ENCODE measurements around the gene MZT1.
"Not testable (repeated sequence)": the region's sequence is repeated elsewhere in the genome, so short reads cannot be mapped to it uniquely, and the experiment has no call there.

The MZT1 gene

DNA sequence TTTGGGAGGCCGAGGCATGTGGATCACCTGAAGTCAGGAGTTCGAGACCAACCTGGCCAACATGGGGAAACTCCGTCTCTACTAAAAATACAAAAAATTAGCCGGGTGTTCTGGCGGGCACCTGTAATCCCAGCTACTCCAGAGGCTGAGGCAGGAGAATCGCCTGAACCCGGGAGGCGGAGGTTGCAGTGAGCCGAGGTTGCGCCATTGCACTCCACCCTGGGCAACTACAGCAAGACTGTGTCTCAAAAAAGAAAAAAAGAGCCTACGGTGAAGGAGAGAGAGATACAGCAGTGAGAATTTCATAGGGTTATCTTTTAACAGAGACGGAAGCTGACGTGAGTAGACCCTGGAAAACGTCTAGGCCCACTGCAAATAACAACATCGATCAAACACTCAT lies 1.2 kb downstream of the MZT1 start:
- not testable (repeated sequence) for H3K9me3 Mint-ChIP-seq; DNase-seq (ENCODE audit: low spot score in 2 of 2); H3K27me3 Mint-ChIP-seq; ATAC-seq (replicated peaks; ENCODE audit: extremely low read depth, poor library complexity, severe bottlenecking)
- Mint-ChIP-seq H3K27ac (ENCODE audit: low read depth) (peak overlapping the region; percentile 85), H3K36me3 (ENCODE audit: insufficient read depth) (peaks cover 19% of the 10 kb centered on the region), H3K4me1 (peaks cover 47% of the 10 kb centered on the region), H3K4me3 (peak overlapping the region; percentile 92)

DNA sequence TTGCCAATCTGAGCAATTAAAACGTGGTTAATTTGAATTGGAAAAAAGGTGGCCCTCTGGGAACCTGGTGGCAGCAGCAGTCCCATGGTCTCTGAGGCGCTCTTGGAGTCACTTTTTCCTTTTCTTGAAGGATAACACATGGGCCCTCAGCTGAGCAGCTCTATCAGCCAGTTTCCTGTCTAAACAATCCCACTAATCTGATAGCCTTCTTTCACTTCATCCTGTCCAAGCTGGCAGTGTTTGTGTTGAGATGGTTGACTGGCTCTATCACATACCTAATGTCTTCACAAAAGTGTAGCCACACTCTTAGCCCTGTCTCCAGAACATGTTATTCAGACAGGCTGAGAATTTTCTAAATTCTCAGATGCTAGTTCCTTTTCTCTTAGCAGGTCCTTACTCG lies 10.7 kb downstream of the MZT1 start:
- H3K27me3 Mint-ChIP-seq: no peaks in the 10 kb centered on the region
- peaks cover 42% of the 10 kb centered on the region for H3K4me1 Mint-ChIP-seq
- H3K27ac Mint-ChIP-seq (ENCODE audit: low read depth): no peak overlapping the region
- peaks cover 31% of the 10 kb centered on the region for H3K36me3 Mint-ChIP-seq (ENCODE audit: insufficient read depth)
- DNase-seq (ENCODE audit: low spot score in 2 of 2) (no peak), ATAC-seq (replicated peaks; ENCODE audit: extremely low read depth, poor library complexity, severe bottlenecking) (no peak)
- H3K9me3 Mint-ChIP-seq: peaks cover 6% of the 10 kb centered on the region
- H3K4me3 Mint-ChIP-seq: no peak overlapping the region

DNA sequence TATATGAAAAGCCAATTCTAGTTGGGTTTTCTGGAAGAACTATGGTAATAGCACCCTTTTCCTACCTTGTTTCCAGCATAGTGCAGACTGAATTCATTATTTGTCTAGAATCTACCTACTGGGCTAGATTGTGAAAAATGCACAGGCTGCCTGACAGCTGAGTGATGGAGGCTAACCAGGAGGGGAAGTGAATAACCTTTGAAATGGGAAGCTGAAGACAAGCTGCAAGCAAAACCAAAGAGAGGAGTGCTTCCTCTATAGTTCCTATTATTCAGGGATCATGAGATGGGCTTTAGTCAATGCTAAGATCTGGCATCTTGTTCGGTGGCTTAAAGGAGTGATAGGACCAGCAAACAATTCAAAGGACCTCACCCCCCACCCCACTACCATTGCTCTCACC lies 26.9 kb downstream of the MZT1 start:
- Mint-ChIP-seq H3K4me3 (no peak overlapping the region), H3K27me3 (peaks cover 5% of the 10 kb centered on the region), H3K27ac (ENCODE audit: low read depth) (no peak overlapping the region), H3K36me3 (ENCODE audit: insufficient read depth) (no peaks in the 10 kb centered on the region), H3K4me1 (no peaks in the 10 kb centered on the region), H3K9me3 (no peaks in the 10 kb centered on the region)
- ATAC-seq (replicated peaks; ENCODE audit: extremely low read depth, poor library complexity, severe bottlenecking) (no peak), DNase-seq (ENCODE audit: low spot score in 2 of 2) (no peak)

DNA sequence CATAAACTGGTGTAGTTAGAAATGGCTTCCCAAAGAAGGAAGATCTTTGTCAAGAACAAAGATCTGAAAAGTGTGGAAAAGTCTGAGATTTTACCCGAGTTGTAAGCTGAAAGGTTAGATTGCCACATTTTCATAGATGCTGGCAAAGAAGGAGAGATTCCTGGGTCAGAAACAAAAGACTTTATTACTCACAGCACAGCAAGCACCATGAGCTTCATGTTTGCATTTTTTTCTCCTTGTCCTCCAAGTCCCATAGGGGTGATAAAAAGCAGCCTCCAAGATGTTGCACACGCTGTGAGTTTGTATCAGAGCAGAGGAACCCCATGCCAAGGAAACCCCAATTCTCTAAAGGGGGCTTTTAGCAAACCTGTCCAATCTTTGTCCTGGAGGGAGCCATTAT lies 29.3 kb downstream of the MZT1 start:
- Mint-ChIP-seq H3K4me3 (no peak overlapping the region), H3K27me3 (peaks cover 20% of the 10 kb centered on the region)

DNA sequence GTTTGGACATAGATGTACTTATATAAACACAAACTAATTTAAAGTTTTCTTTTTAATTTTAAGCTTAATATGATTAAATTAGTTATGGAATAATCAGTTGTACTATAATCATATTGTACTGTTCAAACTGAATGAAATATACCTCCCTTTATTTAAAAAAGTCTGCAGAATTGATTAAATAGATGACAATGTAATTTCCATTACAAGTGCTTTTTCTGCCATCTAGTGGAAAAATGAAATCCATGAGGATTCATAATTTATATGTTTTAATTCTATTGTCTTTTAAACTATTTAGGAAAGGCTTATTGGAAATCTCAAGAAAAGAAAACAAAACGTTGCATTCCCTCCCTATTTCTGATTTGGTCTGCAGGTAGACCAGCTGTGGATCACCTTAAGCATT lies 30.9 kb downstream of the MZT1 start:
- Mint-ChIP-seq H3K4me3 (no peak overlapping the region), H3K27me3 (peaks cover 36% of the 10 kb centered on the region), H3K36me3 (ENCODE audit: insufficient read depth) (no peaks in the 10 kb centered on the region), H3K4me1 (no peaks in the 10 kb centered on the region), H3K9me3 (no peaks in the 10 kb centered on the region), H3K27ac (ENCODE audit: low read depth) (no peak overlapping the region)
- ATAC-seq (replicated peaks; ENCODE audit: extremely low read depth, poor library complexity, severe bottlenecking) (no peak), DNase-seq (ENCODE audit: low spot score in 2 of 2) (no peak)

More for the DNA sequence above, 29.3 kb downstream of the MZT1 start:
- Mint-ChIP-seq H3K4me1 (no peaks in the 10 kb centered on the region), H3K9me3 (no peaks in the 10 kb centered on the region), H3K27ac (ENCODE audit: low read depth) (no peak overlapping the region), H3K36me3 (ENCODE audit: insufficient read depth) (no peaks in the 10 kb centered on the region)
- DNase-seq (ENCODE audit: low spot score in 2 of 2): no peak
- no peak for ATAC-seq (replicated peaks; ENCODE audit: extremely low read depth, poor library complexity, severe bottlenecking)

DNA sequence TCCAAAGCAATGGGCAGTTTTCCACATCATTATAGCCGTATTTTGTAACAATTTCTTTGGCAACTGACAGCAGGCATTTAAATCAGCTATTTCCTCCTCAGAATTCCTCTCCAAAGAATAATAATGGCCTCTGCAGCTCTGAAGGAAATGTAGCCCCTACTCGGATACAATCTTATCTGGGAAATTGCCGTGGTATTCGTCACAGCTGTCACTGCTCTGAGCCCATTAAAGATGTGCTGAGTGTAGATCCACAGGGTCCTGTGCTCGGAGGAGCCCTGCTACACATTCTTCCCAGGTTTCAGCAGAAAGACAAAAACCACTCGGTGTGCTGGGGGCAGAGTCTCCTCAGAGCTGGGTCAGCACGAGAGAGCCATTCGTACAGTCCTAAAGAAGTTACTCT lies 33.1 kb downstream of the MZT1 start:
- peaks cover 57% of the 10 kb centered on the region for H3K27me3 Mint-ChIP-seq
- ATAC-seq (replicated peaks; ENCODE audit: extremely low read depth, poor library complexity, severe bottlenecking) (no peak), DNase-seq (ENCODE audit: low spot score in 2 of 2) (no peak)

DNA sequence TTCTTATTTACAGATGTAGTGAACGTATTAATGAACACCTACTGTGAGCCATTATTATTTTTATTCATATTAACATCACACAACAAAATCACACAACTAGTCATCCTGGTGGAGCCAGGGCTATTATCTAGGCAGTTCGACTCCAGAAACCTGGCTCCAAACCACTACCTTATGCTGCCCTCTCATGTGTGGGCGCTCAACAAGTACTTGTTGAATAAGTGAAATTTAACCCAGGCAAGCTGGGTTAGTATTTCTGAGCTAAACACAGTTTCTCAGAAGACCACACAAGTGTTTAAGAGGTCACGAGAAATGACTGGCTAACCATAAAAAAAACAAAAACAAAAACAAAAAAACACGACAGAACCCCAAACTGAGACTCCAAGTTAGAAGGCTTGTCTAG lies 33.6 kb downstream of the MZT1 start:
- Mint-ChIP-seq H3K4me3 (no peak overlapping the region), H3K27me3 (peaks cover 61% of the 10 kb centered on the region), H3K27ac (ENCODE audit: low read depth) (no peak overlapping the region), H3K4me1 (no peaks in the 10 kb centered on the region), H3K9me3 (no peaks in the 10 kb centered on the region), H3K36me3 (ENCODE audit: insufficient read depth) (no peaks in the 10 kb centered on the region)
- ATAC-seq (replicated peaks; ENCODE audit: extremely low read depth, poor library complexity, severe bottlenecking): no peak
- no peak for DNase-seq (ENCODE audit: low spot score in 2 of 2)

More for the DNA sequence above, 33.1 kb downstream of the MZT1 start:
- Mint-ChIP-seq H3K4me3 (no peak overlapping the region), H3K4me1 (no peaks in the 10 kb centered on the region), H3K36me3 (ENCODE audit: insufficient read depth) (no peaks in the 10 kb centered on the region), H3K9me3 (no peaks in the 10 kb centered on the region), H3K27ac (ENCODE audit: low read depth) (no peak overlapping the region)

DNA sequence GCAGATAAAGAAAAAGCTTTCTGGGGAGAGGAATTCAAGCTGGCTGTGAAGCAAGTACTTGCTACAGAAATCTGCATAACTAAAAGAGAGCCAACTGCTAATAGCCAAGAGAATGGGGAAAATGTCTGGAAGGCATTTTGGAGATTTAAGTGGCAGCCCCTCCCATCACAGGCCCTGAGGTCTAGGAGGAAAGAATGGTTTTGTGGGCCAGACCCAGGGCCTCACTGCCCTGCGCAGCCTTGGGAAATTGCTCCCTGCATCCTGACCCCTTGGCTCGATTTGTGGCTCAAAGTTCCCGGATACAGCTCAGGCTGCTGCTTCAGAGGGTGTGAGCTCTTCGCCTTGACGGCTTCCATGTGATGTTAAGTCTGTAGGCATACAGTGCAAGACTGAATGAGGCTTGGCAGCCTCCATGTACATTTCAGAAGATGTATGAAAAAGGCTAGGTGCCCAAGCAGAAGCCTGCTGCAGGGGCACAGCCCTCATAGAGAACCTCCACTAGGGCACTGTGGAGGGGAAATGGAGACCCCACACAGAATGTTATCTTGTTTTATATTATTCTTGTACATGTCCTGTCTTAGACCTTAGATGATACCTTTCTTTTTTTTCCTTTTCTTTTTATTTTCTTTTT lies 34.4 kb downstream of the MZT1 start:
- DNase-seq (ENCODE audit: low spot score in 2 of 2) (no peak), ATAC-seq (replicated peaks; ENCODE audit: extremely low read depth, poor library complexity, severe bottlenecking) (no peak)
- no peak overlapping the region for H3K27ac Mint-ChIP-seq (ENCODE audit: low read depth)
- H3K4me3 Mint-ChIP-seq: no peak overlapping the region
- H3K9me3 Mint-ChIP-seq: no peaks in the 10 kb centered on the region
- H3K27me3 Mint-ChIP-seq: peaks cover 69% of the 10 kb centered on the region
- no peaks in the 10 kb centered on the region for H3K36me3 Mint-ChIP-seq (ENCODE audit: insufficient read depth)
- H3K4me1 Mint-ChIP-seq: no peaks in the 10 kb centered on the region

DNA sequence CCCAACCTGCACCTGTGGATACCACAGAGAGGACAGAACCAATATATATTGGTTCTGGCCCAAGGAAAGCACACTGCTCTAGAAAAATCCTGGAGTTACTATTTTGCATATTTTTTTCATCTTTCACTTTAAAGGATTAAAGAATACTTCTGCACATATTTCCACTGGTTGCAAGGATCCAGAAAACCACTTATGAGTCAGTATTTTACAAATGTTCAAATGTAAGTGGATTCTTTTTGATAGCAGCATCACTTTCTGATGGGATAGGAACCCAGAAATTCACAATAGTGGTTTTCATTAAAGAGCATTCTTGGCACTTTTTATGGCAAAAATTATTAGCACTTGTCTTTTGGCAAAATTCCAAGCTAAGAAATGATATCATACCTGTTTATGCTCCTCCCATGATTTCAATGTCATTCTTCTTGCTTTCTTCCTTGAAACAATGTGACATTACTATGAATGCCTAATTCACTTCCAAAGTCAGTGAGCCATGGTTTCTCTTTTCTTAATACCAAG lies 38.2 kb downstream of the MZT1 start:
- H3K4me3 Mint-ChIP-seq: no peak overlapping the region
- H3K27ac Mint-ChIP-seq (ENCODE audit: low read depth): no peak overlapping the region
- H3K4me1 Mint-ChIP-seq: no peaks in the 10 kb centered on the region
- DNase-seq (ENCODE audit: low spot score in 2 of 2): no peak
- H3K9me3 Mint-ChIP-seq: no peaks in the 10 kb centered on the region
- no peaks in the 10 kb centered on the region for H3K36me3 Mint-ChIP-seq (ENCODE audit: insufficient read depth)
- ATAC-seq (replicated peaks; ENCODE audit: extremely low read depth, poor library complexity, severe bottlenecking): no peak
- peaks cover 71% of the 10 kb centered on the region for H3K27me3 Mint-ChIP-seq

DNA sequence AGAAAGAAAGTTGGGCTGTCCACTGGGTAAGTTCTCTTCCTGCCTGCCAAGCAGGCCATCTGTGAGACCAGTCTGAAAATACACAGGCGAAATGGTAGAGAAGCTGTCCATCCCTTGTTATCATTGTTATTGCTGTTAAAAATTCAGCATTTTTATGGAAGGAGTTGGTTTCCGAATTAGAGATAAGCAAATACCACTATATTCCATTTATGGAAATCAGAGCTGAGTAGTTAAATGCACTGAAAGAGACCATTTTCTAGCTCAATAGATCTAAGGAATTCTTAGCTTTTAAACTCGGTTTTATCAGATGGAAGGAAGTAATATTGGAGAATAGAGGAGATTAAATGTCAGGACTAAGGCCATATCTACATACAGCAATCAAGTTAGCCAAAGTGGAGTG lies 40.7 kb downstream of the MZT1 start:
- no peak for DNase-seq (ENCODE audit: low spot score in 2 of 2)
- H3K4me3 Mint-ChIP-seq: no peak overlapping the region
- H3K27ac Mint-ChIP-seq (ENCODE audit: low read depth): no peak overlapping the region
- H3K9me3 Mint-ChIP-seq: no peaks in the 10 kb centered on the region
- H3K36me3 Mint-ChIP-seq (ENCODE audit: insufficient read depth): no peaks in the 10 kb centered on the region
- H3K4me1 Mint-ChIP-seq: no peaks in the 10 kb centered on the region
- H3K27me3 Mint-ChIP-seq: peaks cover 71% of the 10 kb centered on the region
- ATAC-seq (replicated peaks; ENCODE audit: extremely low read depth, poor library complexity, severe bottlenecking): no peak

DNA sequence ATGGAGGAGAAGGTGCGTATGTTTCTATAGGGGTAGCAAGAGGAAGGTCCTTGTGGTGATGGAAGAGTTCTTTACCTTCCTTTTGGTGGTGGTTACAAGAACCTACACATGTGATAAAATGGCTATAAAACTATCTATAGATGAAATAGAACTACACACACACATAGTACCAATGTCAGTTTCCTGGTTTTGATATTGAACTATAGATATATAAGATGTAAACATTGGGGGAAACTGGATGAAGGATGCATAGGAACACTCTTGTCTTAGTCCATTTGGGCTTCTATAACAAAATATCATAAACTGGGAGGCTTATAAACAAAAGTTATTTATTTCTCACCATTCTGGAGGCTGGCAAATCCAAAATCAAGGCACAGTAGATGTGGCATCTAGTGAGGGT lies 47.1 kb downstream of the MZT1 start:
- no peak overlapping the region for H3K4me3 Mint-ChIP-seq
- DNase-seq (ENCODE audit: low spot score in 2 of 2) (no peak), ATAC-seq (replicated peaks; ENCODE audit: extremely low read depth, poor library complexity, severe bottlenecking) (no peak)
- H3K36me3 Mint-ChIP-seq (ENCODE audit: insufficient read depth): no peaks in the 10 kb centered on the region
- no peaks in the 10 kb centered on the region for H3K4me1 Mint-ChIP-seq
- no peaks in the 10 kb centered on the region for H3K9me3 Mint-ChIP-seq
- peaks cover 33% of the 10 kb centered on the region for H3K27me3 Mint-ChIP-seq
- no peak overlapping the region for H3K27ac Mint-ChIP-seq (ENCODE audit: low read depth)

DNA sequence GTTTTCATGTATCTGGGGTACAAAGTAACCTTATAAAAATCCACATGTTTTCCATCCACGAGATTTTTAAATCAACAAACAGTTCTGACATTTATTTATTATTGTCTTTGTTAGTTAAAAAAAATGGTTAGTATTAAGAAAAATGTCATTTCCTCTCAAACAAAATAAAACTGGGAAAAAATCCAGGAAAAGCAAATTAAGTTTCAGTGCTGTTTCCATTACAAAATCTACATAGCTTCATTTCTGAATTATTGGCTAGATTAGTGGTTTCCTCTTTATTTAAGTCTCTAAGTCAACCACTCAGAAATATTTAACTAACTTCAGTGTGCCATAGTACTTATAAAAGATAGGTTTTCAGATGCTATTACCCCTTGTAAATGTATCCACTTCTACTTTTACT lies 49.1 kb downstream of the MZT1 start:
- no peak for ATAC-seq (replicated peaks; ENCODE audit: extremely low read depth, poor library complexity, severe bottlenecking)
- Mint-ChIP-seq H3K27ac (ENCODE audit: low read depth) (no peak overlapping the region), H3K36me3 (ENCODE audit: insufficient read depth) (no peaks in the 10 kb centered on the region), H3K9me3 (no peaks in the 10 kb centered on the region), H3K27me3 (peaks cover 34% of the 10 kb centered on the region), H3K4me1 (no peaks in the 10 kb centered on the region), H3K4me3 (no peak overlapping the region)
- DNase-seq (ENCODE audit: low spot score in 2 of 2): no peak

DNA sequence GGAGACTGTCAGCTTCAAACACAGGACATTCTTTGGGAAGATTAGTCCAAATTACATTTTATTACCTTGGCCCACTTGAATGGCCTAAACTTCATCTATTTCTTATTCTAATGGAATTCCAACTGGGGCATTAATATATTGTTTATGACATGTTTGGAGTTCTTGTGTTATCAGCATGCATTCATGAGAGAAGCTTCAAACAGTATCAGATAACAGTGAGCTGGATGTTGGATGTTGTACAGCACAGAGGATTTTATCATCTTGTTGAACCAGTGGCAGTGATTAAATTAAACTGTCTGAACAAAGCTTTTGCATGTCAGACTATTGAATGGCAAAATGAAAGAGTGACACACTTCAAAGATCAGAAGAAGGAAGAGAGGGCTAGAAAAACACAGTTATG lies 50.0 kb downstream of the MZT1 start:
- Mint-ChIP-seq H3K9me3 (no peaks in the 10 kb centered on the region), H3K36me3 (ENCODE audit: insufficient read depth) (no peaks in the 10 kb centered on the region), H3K27me3 (peaks cover 28% of the 10 kb centered on the region), H3K4me3 (no peak overlapping the region), H3K4me1 (no peaks in the 10 kb centered on the region), H3K27ac (ENCODE audit: low read depth) (no peak overlapping the region)
- ATAC-seq (replicated peaks; ENCODE audit: extremely low read depth, poor library complexity, severe bottlenecking): no peak
- no peak for DNase-seq (ENCODE audit: low spot score in 2 of 2)

Data from central memory CD8-positive, alpha-beta T cell (primary cell).